ENCODE data around the gene MRPL9. TPM values are rescaled to one million over a fixed set of nuclear protein-coding genes. Genes with fewer than 3 reads are reported as not detected.
"Not testable (repeated sequence)": the region's sequence is repeated elsewhere in the genome, so short reads cannot be mapped to it uniquely, and the experiment has no call there.

MRPL9 gene
- total and polyA plus RNA-seq, 10 donors = 55.4 to 92.6 (median 68.6) TPM

- H3K4me1 ChIP-seq = peaks cover 0 to 3% (median 0%) of the 10 kb centered on the region in 6 donors
- TF ChIP-seq POLR2AphosphoS5 (IDR thresholded peaks at IDR 0.05) = no peak
- TF ChIP-seq POLR2A (IDR thresholded peaks at IDR 0.05) = no peak
- TF ChIP-seq CTCF (IDR thresholded peaks at IDR 0.05 in 8 of 11, conservative IDR thresholded peaks at IDR 0.05 in 3 of 11) = no peak
- H3K36me3 ChIP-seq = peaks cover 0 to 41% (median 11%) of the 10 kb centered on the region in 6 donors
- no peak for DNase-seq
- intact Hi-C loops (cut with DNase I; ENCODE audit: low total_unique reads) = no loop called here
- H3K9me3 ChIP-seq = no peaks in the 10 kb centered on the region
- H3K27ac ChIP-seq = peak overlapping the region in 4 of 8 donors; percentile 27 to 53 (median 46)
- WGBS, 5 donors = 49 to 70% (median 64%) methylated on average over 2 of the region's 2 CpGs
- H3K4me3 ChIP-seq = no peak overlapping the region
- H3K27me3 ChIP-seq (replicated peaks in 1 of 7) = no peaks in the 10 kb centered on the region
Observed at GRCh38 chr1:151783796-151784195, 20.5 kb upstream of the MRPL9 start.

GRCh38 chr1:151782741-151783140 lies 19.4 kb upstream of the MRPL9 start:
- Histone ChIP-seq H3K27ac (peak overlapping the region in 4 of 8 donors; percentile 27 to 53 (median 46)), H3K4me3 (no peak overlapping the region), H3K27me3 (replicated peaks in 1 of 7) (no peaks in the 10 kb centered on the region), H3K36me3 (peaks cover 0 to 52% (median 19%) of the 10 kb centered on the region in 6 donors), H3K4me1 (no peaks in the 10 kb centered on the region), H3K9me3 (no peaks in the 10 kb centered on the region)
- no peak for DNase-seq
- intact Hi-C loops (cut with DNase I; ENCODE audit: low total_unique reads) = no loop called here
- TF ChIP-seq CTCF (IDR thresholded peaks at IDR 0.05 in 8 of 11, conservative IDR thresholded peaks at IDR 0.05 in 3 of 11) (no peak), POLR2AphosphoS5 (IDR thresholded peaks at IDR 0.05) (no peak), POLR2A (IDR thresholded peaks at IDR 0.05) (no peak)
- 85 to 94% (median 91%) methylated on average over 3 of the region's 3 CpGs for WGBS, 5 donors

GRCh38 chr1:151782026-151782425 lies 18.7 kb upstream of the MRPL9 start:
- 84 to 94% (median 89%) methylated on average over 5 of the region's 5 CpGs for WGBS, 5 donors
- Histone ChIP-seq H3K36me3 (peaks cover 0 to 59% (median 19%) of the 10 kb centered on the region in 6 donors), H3K27ac (peak overlapping the region in 3 of 8 donors; percentile 3 to 53 (median 46))
- H3K4me1 ChIP-seq; H3K4me3 ChIP-seq; DNase-seq; H3K27me3 ChIP-seq (replicated peaks in 1 of 7); H3K9me3 ChIP-seq; intact Hi-C loops (cut with DNase I; ENCODE audit: low total_unique reads): not testable (repeated sequence)

GRCh38 chr1:151780736-151781135 lies 17.4 kb upstream of the MRPL9 start:
- H3K4me1 ChIP-seq; DNase-seq; H3K9me3 ChIP-seq; intact Hi-C loops (cut with DNase I; ENCODE audit: low total_unique reads); H3K4me3 ChIP-seq; H3K27me3 ChIP-seq (replicated peaks in 1 of 7); H3K27ac ChIP-seq: not testable (repeated sequence)
- 79 to 90% (median 81%) methylated on average over 5 of the region's 5 CpGs for WGBS, 5 donors
- peaks cover 0 to 72% (median 25%) of the 10 kb centered on the region in 6 donors for H3K36me3 ChIP-seq

DNA sequence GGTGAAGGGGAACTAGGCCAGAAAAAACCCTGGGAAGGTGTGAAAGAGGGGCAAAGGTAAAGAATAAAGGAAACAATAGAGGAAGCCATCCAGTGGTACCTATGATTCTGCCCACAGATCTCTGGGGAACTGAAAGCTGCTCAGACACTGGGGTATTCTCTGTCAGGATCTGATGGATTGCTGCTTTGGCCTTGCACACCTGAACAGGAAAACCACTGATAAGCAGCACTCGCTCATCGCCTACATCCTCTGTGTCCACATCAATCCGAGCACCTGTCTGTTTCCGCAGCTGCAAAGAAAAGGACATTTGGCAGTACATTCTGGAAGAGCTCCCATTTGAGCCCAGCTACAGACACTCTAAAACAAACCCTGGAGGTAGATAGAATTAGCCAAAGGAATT lies 16.6 kb upstream of the MRPL9 start:
- peaks cover 0 to 80% (median 34%) of the 10 kb centered on the region in 6 donors for H3K36me3 ChIP-seq
- TF ChIP-seq CTCF (IDR thresholded peaks at IDR 0.05 in 8 of 11, conservative IDR thresholded peaks at IDR 0.05 in 3 of 11) (no peak), POLR2AphosphoS5 (IDR thresholded peaks at IDR 0.05) (no peak), POLR2A (IDR thresholded peaks at IDR 0.05) (no peak)
- no peak overlapping the region for H3K27ac ChIP-seq
- H3K9me3 ChIP-seq = no peaks in the 10 kb centered on the region
- intact Hi-C loops (cut with DNase I; ENCODE audit: low total_unique reads) = no loop called here
- no peaks in the 10 kb centered on the region for H3K4me1 ChIP-seq
- 49 to 82% (median 74%) methylated on average over 4 of the region's 4 CpGs for whole genome bisulfite sequencing, 5 donors
- H3K27me3 ChIP-seq (replicated peaks in 1 of 7) = no peaks in the 10 kb centered on the region
- no peak for DNase-seq
- H3K4me3 ChIP-seq = no peak overlapping the region
